OCI-M1 (cell line): Measurements from ENCODE around the gene PLCE1.

Source experiments
- DNase-seq: peaks from one replicate; lab custom pipeline; 2025; lab: John Stamatoyannopoulos, UW

Gene PLCE1

DNA sequence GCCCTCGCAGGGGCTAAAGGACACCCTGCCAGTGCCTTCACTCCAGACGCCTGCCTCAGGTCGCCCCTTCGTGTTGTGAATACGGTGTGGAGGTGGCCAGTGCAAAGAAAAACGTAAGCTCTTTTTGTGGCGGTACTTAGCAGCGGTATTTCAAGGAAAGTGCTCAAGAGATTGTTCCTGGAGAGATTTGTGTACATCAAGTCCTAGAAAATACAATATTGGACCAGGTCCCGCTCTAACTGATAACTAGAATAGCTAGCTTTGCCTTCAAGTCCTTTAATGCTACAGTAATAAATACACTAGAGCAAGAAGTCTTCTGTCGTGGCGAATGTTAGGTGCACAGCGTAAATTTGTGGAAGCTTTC is 689 bp downstream of the PLCE1 start:
- no peak for DNase-seq

DNA sequence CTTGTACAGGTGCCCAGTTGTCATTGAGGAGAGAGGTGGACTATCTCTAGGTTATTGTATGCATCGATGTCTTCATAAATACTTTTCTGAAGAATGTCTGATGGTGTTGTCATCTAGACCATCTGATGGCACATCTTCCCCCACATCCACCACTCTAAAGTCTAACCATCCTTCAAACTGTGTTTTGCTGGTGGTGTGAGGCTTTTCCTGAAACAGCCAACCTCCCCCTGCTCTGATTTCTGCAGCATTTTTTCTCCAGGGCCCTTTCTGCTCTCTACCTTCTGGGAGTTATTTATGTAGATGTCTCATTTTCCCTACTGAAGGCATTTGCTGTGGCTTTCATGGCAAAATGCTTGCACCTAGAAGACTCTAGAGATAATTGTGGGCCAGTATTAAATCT is 1.5 kb downstream of the PLCE1 start:
- no peak for DNase-seq

DNA sequence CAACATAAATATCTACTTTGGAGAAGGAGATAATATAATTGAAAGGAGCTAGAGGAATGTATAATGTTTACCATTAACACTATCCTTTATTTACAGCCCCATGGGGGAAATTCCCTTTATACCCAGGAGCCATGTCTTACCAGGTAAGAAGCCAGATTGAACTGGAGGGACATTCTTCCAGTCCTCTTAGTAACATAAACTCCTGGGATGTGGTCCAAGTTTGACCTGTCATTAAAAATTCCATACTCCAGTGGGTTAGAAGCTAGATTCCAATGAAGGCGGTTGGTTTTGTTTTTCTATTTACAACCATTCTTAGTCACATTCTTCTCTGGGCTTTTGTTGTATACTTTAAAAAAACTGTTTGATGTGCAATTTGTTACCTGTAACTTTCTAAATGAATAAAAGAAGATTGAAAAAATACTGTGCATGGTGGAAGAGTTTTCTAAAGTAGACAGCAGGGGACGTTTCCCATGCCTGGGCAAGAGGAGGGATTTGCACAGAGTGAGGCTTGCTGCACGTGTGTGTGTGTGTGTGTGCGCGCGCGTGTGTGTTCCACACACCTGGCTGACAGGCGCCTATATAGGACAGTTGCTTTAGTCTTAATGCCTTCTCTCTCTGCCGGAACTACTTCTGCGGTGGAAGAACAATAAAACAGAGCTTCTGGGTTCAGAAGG is 2.0 kb downstream of the PLCE1 start:
- DNase-seq = no peak

DNA sequence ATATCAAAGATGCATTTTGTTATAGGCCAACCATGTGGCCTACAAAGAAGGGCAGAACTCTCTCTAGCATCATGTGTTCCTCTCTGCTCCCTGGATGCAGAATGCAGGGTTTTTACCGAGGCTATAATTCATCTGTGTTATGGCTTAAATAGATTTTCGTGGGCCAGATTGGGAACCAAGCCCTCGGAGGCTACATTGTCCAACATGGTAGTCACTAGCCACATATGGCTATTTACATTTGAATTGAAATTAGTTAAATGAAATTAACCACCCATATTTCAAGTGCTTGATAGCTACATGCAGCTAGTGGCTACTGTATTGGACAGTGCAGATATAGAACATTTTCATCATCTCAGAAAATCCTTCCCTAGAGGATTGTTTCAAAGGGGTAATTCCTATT is 2.8 kb downstream of the PLCE1 start:
- no peak for DNase-seq

DNA sequence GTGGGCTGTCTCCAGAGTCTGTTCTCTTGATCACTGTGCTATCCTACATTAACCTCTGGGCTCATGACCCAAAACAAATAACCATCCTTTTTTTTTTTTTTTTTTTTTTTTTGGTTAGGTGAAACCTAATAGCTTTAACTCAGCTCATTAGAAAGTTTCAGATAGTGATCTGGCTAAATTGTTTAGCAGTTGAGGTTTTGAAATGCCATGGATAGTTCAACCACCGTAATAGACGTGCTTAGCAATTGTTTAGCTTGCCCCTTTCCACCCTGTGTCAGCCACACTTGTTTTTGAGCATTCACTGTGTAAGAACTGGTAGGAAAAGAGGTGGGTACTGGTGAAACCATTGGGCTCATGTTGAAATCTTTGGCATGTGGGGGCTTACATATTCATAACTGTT is 3.8 kb downstream of the PLCE1 start:
- no peak for DNase-seq

DNA sequence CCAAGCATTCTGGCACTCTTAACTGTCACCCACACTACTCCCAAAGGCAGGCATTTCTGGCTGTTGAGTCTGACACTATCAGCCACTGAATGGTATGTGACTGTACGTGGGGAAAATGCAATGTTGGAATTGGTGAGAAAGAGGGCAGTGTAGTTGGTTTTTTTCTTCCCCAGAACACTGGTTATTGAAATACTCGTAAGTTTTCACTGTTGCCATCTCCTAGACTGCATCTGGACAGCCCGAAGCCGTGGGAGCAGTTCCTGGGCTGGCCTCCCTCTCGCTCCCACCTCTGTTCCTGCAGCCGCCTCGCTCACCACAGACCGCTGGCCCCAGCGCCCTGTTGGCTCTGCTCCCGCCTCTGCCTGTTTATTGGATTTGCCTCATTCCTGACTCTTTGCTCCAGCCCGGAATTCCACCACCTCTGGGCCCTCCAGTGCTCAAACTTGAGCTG is 5.7 kb downstream of the PLCE1 start:
- DNase-seq = no peak

- no peak for DNase-seq
Observed at GRCh38 chr10:94000638-94001415, 7.1 kb downstream of the PLCE1 start.

- DNase-seq = no peak
Observed at GRCh38 chr10:94001416-94001810, 7.7 kb downstream of the PLCE1 start.

GRCh38 chr10:94002156-94002555 is 8.4 kb downstream of the PLCE1 start:
- no peak for DNase-seq

GRCh38 chr10:94003488-94003887 is 9.8 kb downstream of the PLCE1 start:
- DNase-seq = no peak

- no peak for DNase-seq
Observed at GRCh38 chr10:94005050-94005449, 11.3 kb downstream of the PLCE1 start.

- DNase-seq = no peak
Observed at GRCh38 chr10:94006591-94007550, 13.1 kb downstream of the PLCE1 start.

GRCh38 chr10:94008526-94008925 is 14.8 kb downstream of the PLCE1 start:
- DNase-seq = no peak

DNA sequence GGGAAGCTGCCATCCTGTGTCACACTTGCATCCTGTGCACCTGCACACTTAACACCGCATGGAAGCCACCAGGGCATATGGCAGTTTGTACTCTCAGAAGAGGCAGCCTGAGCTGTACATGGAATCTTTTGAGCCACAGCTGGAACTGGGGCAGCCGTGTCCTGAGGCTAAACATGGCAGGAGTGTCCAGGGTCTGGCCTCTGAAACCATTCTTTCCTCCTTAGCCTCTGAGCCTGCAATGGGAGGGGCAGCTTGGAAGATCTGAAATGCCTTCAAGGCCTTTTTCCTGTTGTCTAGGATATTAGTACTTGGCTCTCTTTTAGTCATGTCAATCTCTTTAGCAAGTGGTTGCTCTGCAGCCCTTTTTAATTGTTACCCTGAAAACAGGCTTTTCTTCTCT is 16.4 kb downstream of the PLCE1 start:
- no peak for DNase-seq

- DNase-seq = no peak
Observed at GRCh38 chr10:94010886-94011285, 17.2 kb downstream of the PLCE1 start.

DNA sequence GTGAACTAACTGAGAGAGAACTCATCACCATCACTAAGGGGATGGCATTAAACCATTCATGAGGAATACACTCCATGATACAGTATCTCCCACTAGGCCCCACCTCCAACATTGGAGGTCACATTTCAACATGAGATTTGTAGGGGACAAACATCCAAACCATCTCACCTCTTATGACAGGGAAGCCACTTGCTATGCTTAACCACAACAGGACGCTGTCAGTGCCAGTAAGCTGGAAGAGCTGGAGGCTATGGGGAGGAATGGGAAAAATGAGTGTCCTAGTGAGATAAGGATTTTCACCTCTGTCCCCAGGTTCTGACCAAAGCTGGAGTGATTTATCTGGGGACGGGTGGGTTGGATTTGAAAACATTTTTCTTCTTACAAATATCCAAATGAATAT is 17.6 kb downstream of the PLCE1 start:
- no peak for DNase-seq

- no peak for DNase-seq
Observed at GRCh38 chr10:94012834-94013233, 19.1 kb downstream of the PLCE1 start.

- no peak for DNase-seq
Observed at GRCh38 chr10:94013331-94013760, 19.6 kb downstream of the PLCE1 start.

GRCh38 chr10:94014304-94014703 is 20.6 kb downstream of the PLCE1 start:
- no peak for DNase-seq

DNA sequence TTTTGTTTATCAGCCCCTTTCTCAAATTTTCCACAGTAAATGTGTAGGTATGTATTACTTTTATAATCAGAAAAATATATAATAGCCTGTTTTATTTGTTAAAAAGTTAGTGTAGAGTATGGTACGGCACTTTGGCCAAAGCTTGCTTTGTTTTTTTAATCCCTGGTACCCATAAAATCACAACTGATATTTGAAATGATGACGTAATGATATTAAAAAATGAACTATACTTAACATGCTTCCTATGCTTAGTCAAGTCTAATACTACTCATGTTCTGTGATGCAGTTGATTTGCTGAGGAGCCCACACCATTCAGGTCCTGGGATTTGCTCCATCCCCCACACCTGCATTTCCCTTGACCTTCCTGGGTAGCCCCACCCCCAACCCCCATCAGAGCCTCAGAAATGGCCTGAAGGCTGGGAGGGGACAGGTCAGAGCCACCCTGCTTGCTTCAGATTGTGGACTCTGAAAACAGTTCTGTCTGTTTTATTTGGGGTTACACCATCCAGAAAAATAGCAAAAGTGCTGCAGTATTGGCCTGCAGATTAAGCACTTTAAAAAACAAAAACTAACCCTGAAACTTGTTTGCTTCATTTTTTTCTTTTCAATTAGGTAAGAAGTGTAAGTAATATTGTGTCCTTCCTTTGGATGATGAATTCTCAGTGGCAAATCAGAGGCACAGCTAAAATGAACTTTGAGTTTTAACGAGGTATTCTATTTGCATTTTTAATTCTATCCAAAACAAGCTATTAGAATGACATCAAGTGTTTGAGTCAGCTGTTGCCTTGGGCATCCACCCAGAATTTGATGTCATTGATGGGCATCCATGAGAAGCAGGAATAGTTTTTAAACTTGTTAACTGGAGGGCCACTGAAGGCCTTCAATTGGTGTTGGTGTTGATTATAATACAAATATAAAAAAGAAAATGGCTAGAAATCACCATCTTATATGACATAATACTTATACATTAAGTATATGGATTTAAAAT is 23.3 kb downstream of the PLCE1 start:
- no peak for DNase-seq

DNA sequence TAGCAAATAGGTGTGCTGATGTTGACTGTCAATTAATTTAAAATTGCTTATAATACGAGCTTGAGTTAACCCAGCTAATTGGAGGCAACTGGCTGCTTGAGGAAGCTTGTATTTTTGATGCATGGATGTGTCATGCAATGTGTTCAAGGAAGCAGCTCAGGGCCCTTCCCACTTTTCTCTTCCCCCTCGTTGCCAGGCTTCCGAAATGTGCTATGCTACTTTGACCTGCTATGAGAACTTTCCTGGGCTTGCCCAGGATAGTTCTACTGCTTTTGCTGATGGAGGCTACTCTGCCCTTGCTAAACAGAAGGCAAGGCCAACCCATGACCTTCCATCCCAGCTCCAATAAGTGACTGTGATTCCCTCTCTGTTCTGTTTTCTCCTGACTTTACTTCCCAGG is 24.4 kb downstream of the PLCE1 start:
- no peak for DNase-seq
